Ramos (cell line): ENCODE data around the gene MARCHF3.
"Not testable (repeated sequence)": the region's sequence is repeated elsewhere in the genome, so short reads cannot be mapped to it uniquely, and the experiment has no call there.

Experiments
- in situ Hi-C: fragments of 300-500 bp; cut with MboI; formaldehyde crosslinking; loops from one replicate; pipeline ENCODE4 v1.14.3; 2022; ENCODE audit warnings: low sequenced_read_pairs; ENCODE audit not compliant: unreplicated experiment

The MARCHF3 gene

GRCh38 chr5:127014573-127014972 lies 15.8 kb downstream of the MARCHF3 start:
- in situ Hi-C loops = no loop called here

DNA sequence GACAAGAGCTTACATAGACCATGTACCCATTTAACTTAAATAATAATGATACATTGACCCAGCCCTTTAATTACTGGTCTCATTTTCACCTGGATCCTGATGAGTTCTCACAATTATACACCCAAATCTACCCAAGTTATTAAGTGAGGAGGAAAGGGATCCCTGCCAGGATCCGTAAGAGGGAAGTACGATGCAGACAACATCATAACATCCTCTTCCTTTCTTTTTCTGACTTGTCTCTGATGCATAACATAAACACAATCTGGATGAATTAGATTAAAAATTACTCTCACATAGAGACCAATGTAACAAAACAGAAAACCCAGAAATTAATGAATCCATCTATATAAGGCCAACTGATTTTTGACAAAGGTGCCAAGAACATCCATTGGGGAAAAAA lies 17.0 kb downstream of the MARCHF3 start:
- in situ Hi-C loops = no loop called here

- in situ Hi-C loops = no loop called here
Observed at GRCh38 chr5:127012916-127013315, 17.4 kb downstream of the MARCHF3 start.

- in situ Hi-C loops = no loop called here
Observed at GRCh38 chr5:127011961-127012644, 18.3 kb downstream of the MARCHF3 start.

- in situ Hi-C loops = no loop called here
Observed at GRCh38 chr5:127011153-127011552, 19.2 kb downstream of the MARCHF3 start.

GRCh38 chr5:127010362-127010761 lies 20.0 kb downstream of the MARCHF3 start:
- in situ Hi-C loops = no loop called here

DNA sequence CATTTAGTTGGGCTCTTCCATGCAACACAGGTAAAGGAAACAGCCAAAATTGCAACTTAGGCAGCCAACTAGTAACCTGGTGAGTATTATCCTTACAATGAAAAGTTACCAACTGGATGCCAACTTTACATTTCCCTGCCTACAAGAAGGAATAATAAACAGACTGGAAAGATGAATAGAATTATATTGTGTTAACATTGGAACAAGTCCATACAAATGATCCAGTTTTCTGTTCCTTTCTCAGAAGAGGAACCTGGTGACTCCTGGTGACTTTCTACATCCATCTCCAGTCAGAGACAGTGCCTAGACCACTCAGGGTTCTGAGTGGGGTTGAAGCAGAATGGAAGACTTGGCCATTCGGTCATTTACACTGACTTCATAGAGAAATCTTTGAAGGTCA lies 20.6 kb downstream of the MARCHF3 start:
- in situ Hi-C loops = no loop called here

DNA sequence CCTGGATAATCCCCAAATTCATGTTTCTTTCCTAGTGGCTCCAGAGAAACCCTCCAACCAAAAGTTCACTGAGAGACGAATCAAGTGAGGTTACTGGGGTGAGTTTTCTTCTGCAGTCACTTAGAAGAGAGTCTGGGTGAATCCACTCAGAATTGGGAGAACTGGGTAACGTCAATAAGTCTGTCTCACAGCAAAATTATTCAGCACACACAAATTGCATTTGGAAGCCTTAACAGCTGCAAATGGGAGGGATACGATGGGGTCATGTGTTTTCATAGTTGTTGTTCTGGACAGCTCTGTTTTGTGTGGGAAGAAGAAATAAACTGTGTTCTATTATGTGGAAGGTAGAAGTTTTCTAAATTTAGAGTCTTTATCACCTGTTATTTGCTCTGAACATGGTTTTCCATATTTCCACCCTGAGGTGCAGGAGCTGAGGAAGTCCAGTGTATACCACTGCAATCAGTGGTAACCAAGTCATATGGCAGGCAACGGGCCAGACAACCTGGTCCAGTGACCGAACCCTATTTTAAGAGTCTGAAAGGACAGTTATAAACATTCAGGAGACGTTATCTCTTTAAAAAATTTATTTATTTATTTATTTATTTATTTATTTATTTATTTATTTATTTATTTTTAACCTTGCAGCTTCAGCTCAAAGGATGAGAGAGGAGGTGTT lies 21.9 kb downstream of the MARCHF3 start:
- in situ Hi-C loops = no loop called here

- in situ Hi-C loops = no loop called here
Observed at GRCh38 chr5:127007522-127007921, 22.8 kb downstream of the MARCHF3 start.

DNA sequence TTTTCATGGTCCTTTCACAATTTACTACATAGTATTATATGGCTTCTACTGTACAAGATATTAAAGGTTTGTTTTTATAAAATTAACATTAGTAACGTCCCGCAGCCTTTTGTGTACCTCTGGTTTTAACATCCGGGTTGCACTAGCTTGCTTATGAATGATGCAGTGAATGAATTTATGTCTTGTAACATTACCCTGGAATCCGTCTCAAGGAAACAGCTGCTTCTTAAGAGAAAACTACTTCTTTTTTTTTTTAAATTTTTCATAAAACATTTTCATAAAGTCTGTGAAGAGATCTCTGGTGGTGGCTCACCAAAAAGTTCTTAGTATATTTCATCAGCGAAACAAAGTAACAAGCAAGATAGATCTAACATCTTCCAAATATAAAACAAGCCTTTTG lies 23.6 kb downstream of the MARCHF3 start:
- in situ Hi-C loops = no loop called here

GRCh38 chr5:127005282-127005681 lies 25.1 kb downstream of the MARCHF3 start:
- in situ Hi-C loops = not testable (repeated sequence)

GRCh38 chr5:127004721-127005120 lies 25.6 kb downstream of the MARCHF3 start:
- in situ Hi-C loops = no loop called here

DNA sequence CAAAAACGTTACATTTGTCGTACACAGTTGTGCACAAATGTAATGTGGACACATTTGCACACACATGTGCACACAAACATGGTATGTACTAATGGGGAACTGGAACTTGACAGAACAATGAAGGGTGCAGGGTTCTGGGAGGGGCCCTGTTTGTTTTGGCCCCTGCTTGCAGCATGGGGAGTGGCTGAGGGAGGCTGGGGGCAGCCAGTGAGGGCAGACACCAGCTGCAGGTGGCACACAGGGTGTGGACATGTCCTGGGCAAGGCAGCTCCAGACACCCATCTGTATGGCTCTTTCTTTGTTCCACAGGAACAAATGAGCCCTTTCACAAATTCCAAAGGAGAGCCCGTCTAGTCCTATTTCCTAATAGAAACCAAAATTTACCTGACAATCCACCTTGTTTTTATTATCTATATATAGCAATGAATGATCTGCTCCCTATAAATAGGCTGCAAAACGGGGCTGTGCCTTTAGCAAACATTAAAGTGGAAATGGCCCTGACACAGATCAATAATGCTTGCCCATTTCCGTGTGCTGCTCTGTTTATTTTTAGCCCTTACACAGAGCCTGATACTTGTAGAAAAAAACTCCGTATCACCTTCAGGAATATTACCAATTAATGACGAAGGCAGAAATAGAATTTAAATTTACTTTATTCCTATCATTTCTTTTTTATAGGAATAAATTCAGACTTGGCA lies 26.4 kb downstream of the MARCHF3 start:
- in situ Hi-C loops = no loop called here

GRCh38 chr5:127002390-127002789 lies 28.0 kb downstream of the MARCHF3 start:
- in situ Hi-C loops = no loop called here

DNA sequence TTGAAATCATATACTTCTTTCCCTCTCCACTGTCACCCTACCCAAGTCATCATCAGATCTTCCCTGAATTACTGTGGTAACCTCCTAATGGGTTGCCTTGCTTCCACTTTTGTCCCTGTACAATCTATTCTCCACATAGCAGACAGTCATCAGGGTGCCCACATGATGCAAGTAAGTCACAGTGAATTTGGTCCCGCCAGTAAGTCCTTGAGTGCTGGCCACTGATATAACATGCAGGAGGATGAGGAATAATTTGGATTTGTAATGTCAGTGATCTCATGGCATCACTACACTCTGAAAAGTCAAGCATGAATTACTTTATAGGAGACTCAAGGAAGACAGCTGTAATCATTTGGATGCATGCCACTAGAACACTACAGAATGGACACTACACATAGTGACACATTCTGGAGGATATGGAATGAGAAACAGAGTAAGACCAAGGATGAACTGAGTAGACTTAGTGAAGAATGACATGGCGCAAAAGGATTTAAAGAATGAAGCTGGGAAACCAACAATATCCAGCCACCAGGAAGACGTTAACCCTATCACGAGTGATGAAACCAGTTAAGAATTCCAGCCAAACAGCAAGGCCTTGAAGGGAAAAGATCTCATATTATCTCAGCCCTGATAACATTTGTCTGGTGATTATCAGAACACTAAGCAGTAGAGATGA lies 28.6 kb downstream of the MARCHF3 start:
- in situ Hi-C loops = no loop called here

DNA sequence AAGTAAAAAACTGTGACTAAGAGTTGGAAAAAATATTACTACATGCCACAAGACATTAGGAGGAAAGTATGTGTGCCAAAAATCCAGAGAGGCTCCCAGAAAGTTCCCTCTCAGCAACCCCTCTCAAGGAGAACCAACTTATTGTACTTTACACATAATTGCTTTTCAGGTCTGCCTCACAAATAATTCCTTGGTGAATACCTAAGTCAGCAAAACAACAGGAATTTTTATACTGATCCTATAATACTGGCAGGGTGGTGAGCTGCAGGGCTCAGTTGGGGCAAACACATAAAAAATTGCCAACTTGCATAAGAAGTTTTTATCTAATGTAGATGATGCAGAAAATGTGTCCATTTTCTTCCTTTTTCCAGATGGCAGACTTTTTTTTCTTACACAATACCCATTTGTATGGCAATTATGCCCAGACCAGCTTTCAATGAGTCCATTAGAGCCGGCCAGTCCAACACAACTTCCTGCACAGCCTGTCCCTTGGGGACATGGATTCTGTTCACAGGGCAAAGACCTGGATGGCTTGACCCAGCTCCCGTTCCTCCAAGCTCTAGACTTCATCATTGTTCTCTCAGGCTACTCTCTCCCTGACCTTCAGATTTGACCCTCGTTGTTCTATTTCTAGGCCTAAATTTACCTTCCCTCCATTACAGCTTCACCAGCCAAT lies 31.3 kb downstream of the MARCHF3 start:
- in situ Hi-C loops = no loop called here

DNA sequence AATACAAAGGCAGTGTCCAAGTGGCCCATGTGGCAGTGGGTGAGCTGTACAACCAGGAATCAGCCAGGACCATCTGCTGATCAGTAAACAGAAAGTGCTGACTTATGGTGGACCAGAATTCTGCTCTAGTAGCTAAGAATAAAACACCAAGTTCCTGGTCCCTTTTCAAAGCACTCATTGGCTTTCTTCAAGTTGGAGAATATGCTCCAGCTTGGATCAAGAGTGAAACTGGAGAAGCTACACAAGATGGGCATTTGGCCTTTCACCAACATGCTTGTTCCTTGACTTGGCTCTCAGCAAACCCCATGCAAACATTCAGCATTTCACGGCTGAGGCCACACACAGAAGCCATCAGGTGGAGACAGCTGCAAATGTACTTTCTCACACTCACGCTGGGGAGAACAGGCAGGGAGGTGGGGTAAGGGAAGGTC lies 32.1 kb downstream of the MARCHF3 start:
- in situ Hi-C loops = no loop called here

DNA sequence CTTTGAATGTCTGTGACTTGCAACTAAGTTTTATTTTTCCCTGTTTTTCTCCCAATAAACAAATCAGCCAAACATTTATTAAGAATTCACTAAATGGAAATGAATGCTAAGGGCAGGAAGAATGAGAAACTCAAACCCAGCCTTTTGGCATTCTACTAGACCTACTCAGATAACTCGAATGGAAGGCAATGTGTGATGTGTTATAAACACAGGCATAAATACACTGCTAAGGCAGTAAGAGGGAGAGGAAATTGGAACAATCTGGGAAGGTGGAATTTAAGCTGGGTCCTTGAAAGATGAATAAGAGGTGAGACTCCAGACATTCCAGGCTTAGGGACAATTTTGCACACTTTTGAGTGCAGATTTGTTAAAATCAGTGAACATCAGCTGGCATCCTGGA lies 34.7 kb downstream of the MARCHF3 start:
- in situ Hi-C loops = no loop called here

DNA sequence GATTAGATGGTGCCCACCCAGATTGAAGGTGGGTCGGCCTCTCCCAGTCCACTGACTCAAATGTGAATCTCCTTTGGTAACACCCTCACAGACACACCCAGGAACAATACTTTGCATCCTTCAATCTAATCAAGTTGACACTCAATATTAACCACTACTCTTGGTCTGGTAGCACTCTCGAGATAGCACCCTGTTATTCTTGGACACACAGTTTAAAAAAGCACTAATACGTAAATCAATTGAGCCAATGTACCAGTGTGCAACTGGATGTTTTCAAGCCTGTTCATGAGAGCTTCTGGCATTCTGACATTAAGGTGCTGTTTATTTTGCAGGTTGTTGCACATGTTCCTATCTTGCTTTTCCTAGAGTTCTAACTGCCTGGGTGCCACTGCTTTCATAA lies 35.3 kb downstream of the MARCHF3 start:
- in situ Hi-C loops = no loop called here

GRCh38 chr5:126994485-126994884 lies 35.9 kb downstream of the MARCHF3 start:
- in situ Hi-C loops = no loop called here
